Fibroblast of lung (primary cell): ENCODE data around the gene NAB1. TPM values are rescaled to one million over a fixed set of nuclear protein-coding genes. Genes with fewer than 3 reads are reported as not detected.

Experiments
- DNase-seq, 2 donors: peaks; one replicate each; pipeline versions ENCODE4 v3.0.0 to v3.0.0-alpha.2; 2010; ENCODE audit warnings: low read depth in 2 of 2
- H2AFZ ChIP-seq: 2 replicates; pipeline ENCODE4 v1.5.1; 2012; ENCODE audit warnings: low read length, control low read depth, inconsistent platforms
- H3K27ac ChIP-seq: 2 replicates; pipeline ENCODE4 v1.5.1; 2011; ENCODE audit warnings: low read length, control low read depth; ENCODE audit not compliant: insufficient read depth
- H3K27me3 ChIP-seq: 2 replicates; pipeline ENCODE4 v1.5.1; 2011; ENCODE audit warnings: mild to moderate bottlenecking, low read length; ENCODE audit not compliant: control insufficient read depth, insufficient read depth
- H3K36me3 ChIP-seq: 2 replicates; pipeline ENCODE4 v1.5.1; 2011; ENCODE audit warnings: low read length; ENCODE audit not compliant: control insufficient read depth, insufficient read depth
- H3K4me1 ChIP-seq: 2 replicates; pipeline ENCODE4 v1.5.1; 2011; ENCODE audit warnings: low read length; ENCODE audit not compliant: control insufficient read depth, insufficient read depth; ENCODE audit errors: extremely low read depth
- H3K4me2 ChIP-seq: 2 replicates; pipeline ENCODE4 v1.5.1; 2011; ENCODE audit warnings: low read length, control low read depth; ENCODE audit not compliant: insufficient read depth; ENCODE audit errors: extremely low read depth
- H3K4me3 ChIP-seq, 4 experiments: fragments of 200-600 bp in 1 of 4; sonication (generic) in 1 of 4; replicated peaks in 1 of 4; 2 replicates each; pipeline ENCODE4 v1.5.1; 2011 to 2016; ENCODE audit warnings: low read length in 4 of 4, low read depth in 3 of 4, mild to moderate bottlenecking in 3 of 4, control low read depth in 2 of 4, inconsistent platforms in 1 of 4, mixed read lengths in 1 of 4; ENCODE audit not compliant: insufficient read depth in 1 of 4; ENCODE audit errors: control extremely low read depth in 1 of 4
- H3K79me2 ChIP-seq: 2 replicates; pipeline ENCODE4 v1.5.1; 2012; ENCODE audit warnings: mild to moderate bottlenecking, low read length, inconsistent platforms; ENCODE audit not compliant: control insufficient read depth, insufficient read depth
- H3K9ac ChIP-seq: 2 replicates; pipeline ENCODE4 v1.5.1; 2011; ENCODE audit warnings: mild to moderate bottlenecking, low read length, control low read depth; ENCODE audit not compliant: insufficient read depth
- H3K9me3 ChIP-seq: 2 replicates; pipeline ENCODE4 v1.5.1; 2012; ENCODE audit warnings: low read depth, low read length; ENCODE audit not compliant: control insufficient read depth, insufficient read depth
- H4K20me1 ChIP-seq: 2 replicates; pipeline ENCODE4 v1.5.1; 2011; ENCODE audit warnings: low read length; ENCODE audit not compliant: control insufficient read depth, insufficient read depth; ENCODE audit errors: extremely low read depth
- CTCF ChIP-seq, 2 donors: IDR thresholded peaks in 1 of 2; conservative IDR thresholded peaks in 1 of 2; 1 replicate in 1 of 2; 2 replicates in 1 of 2; pipeline ENCODE4 v1.5.1; 2011 to 2012; ENCODE audit warnings: low read length in 2 of 2, control low read depth in 1 of 2, inconsistent platforms in 1 of 2, low read depth in 1 of 2, mild to moderate bottlenecking in 1 of 2
- EZH2 ChIP-seq: IDR thresholded peaks from 2 replicates; pipeline ENCODE4 v1.5.1; 2012; ENCODE audit warnings: low read length, control low read depth, mild to moderate bottlenecking; ENCODE audit errors: missing control alignments
- polyA plus RNA-seq, 2 donors: library from polyadenylated mRNA; depleted of rRNA in 1 of 2; stranded (reverse) in 1 of 2; unstranded in 1 of 2; fragments of >200 nt; gene quantifications; 2 replicates each; pipeline ENCODE4 v1.2.1, GENCODE V29; 2011 to 2012; ENCODE audit warnings: missing spikeins in 1 of 2
- total RNA-seq: library from RNA; depleted of rRNA; stranded (reverse); fragments of >200 nt; gene quantifications from 2 replicates; pipeline ENCODE4 v1.2.1, GENCODE V29; 2014

Gene NAB1
- total and polyA plus RNA-seq, 2 donors (not counting 1 experiment from before 2014, with no cell fraction given), result 18.3 to 46.6 TPM

- H3K27ac ChIP-seq, result no peak overlapping the region
- no peak overlapping the region for H3K9ac ChIP-seq
- no peaks in the 10 kb centered on the region for H3K9me3 ChIP-seq
- no peak overlapping the region for H2AFZ ChIP-seq
- H4K20me1 ChIP-seq, result no peaks in the 10 kb centered on the region
- TF ChIP-seq EZH2 (no peak), CTCF (conservative IDR thresholded peaks at IDR 0.05 in 1 of 2, IDR thresholded peaks at IDR 0.05 in 1 of 2; ENCODE audit: low read depth in 1 of 2, low read length in 2 of 2) (no peak)
- no peaks in the 10 kb centered on the region for H3K36me3 ChIP-seq
- H3K4me2 ChIP-seq, result no peak overlapping the region
- H3K4me3 ChIP-seq, result no peak overlapping the region
- no peak for DNase-seq
- H3K79me2 ChIP-seq, result no peaks in the 10 kb centered on the region
- no peaks in the 10 kb centered on the region for H3K4me1 ChIP-seq
- H3K27me3 ChIP-seq, result no peaks in the 10 kb centered on the region
Measured at GRCh38 chr2:190711069-190711468, 62.2 kb downstream of the NAB1 start.

- H3K4me2 ChIP-seq, result no peak overlapping the region
- no peaks in the 10 kb centered on the region for H3K9me3 ChIP-seq
- no peaks in the 10 kb centered on the region for H3K4me1 ChIP-seq
- H3K9ac ChIP-seq, result no peak overlapping the region
- H3K27ac ChIP-seq, result no peak overlapping the region
- TF ChIP-seq EZH2 (no peak), CTCF (conservative IDR thresholded peaks at IDR 0.05 in 1 of 2, IDR thresholded peaks at IDR 0.05 in 1 of 2; ENCODE audit: low read depth in 1 of 2, low read length in 2 of 2) (no peak)
- H3K36me3 ChIP-seq, result no peaks in the 10 kb centered on the region
- peak in 1 of 2 donors; percentile 83 for DNase-seq
- H3K4me3 ChIP-seq, result no peak overlapping the region
- no peaks in the 10 kb centered on the region for H4K20me1 ChIP-seq
- H3K79me2 ChIP-seq, result no peaks in the 10 kb centered on the region
- no peaks in the 10 kb centered on the region for H3K27me3 ChIP-seq
- H2AFZ ChIP-seq, result no peak overlapping the region
Measured at GRCh38 chr2:190713471-190713870, 64.6 kb downstream of the NAB1 start.

GRCh38 chr2:190714958-190715357 is 66.1 kb downstream of the NAB1 start:
- no peaks in the 10 kb centered on the region for H3K36me3 ChIP-seq
- no peaks in the 10 kb centered on the region for H3K4me1 ChIP-seq
- DNase-seq, result peak in 1 of 2 donors; percentile 90
- H3K4me2 ChIP-seq, result no peak overlapping the region
- H3K9me3 ChIP-seq, result no peaks in the 10 kb centered on the region
- no peak for TF ChIP-seq CTCF (conservative IDR thresholded peaks at IDR 0.05 in 1 of 2, IDR thresholded peaks at IDR 0.05 in 1 of 2; ENCODE audit: low read depth in 1 of 2, low read length in 2 of 2)
- TF ChIP-seq EZH2, result no peak
- H3K4me3 ChIP-seq, result no peak overlapping the region
- no peak overlapping the region for H3K9ac ChIP-seq
- no peak overlapping the region for H2AFZ ChIP-seq
- H3K27me3 ChIP-seq, result no peaks in the 10 kb centered on the region
- no peaks in the 10 kb centered on the region for H3K79me2 ChIP-seq
- no peak overlapping the region for H3K27ac ChIP-seq
- H4K20me1 ChIP-seq, result no peaks in the 10 kb centered on the region
